Ovary (tissue), 9 donors: ENCODE data around the gene USP10. TPM values are rescaled to one million over a fixed set of nuclear protein-coding genes. Genes with fewer than 3 reads are reported as not detected.

Experiments
- DNase-seq, 5 donors: peaks; one replicate each; pipeline ENCODE4 v3.0.0-alpha.2; 2019 to 2020
- H3K27ac ChIP-seq, 2 donors: fragments of 200-600 bp; one replicate each; pipeline versions ENCODE4 v1.5.1 to v1.8.0; 2019 to 2022
- H3K27me3 ChIP-seq: fragments of 200-600 bp; one replicate; pipeline ENCODE4 v1.8.0; 2022
- H3K36me3 ChIP-seq: fragments of 200-600 bp; sonication (generic); one replicate; pipeline ENCODE4 v1.5.1; 2019
- H3K4me1 ChIP-seq: one replicate; pipeline ENCODE4 v1.8.1; 2013; ENCODE audit warnings: mild to moderate bottlenecking, moderate library complexity; ENCODE audit not compliant: insufficient read depth
- H3K4me3 ChIP-seq: fragments of 200-600 bp; sonication (generic); one replicate; pipeline ENCODE4 v1.5.1; 2017
- H3K9me3 ChIP-seq, 2 donors: fragments of 200-600 bp in 1 of 2; sonication (generic) in 1 of 2; one replicate each; pipeline versions ENCODE4 v1.5.1 to v1.8.1; 2013 to 2019; ENCODE audit warnings: mild to moderate bottlenecking in 1 of 2, moderate library complexity in 1 of 2
- CTCF ChIP-seq, 3 donors: fragments of 450-650 bp in 2 of 3; fragments of 200-600 bp in 1 of 3; IDR thresholded peaks; one replicate each; pipeline versions ENCODE4 v1.5.1 to v1.8.0; 2016 to 2022; ENCODE audit warnings: antibody characterized with exemption in 3 of 3, mild to moderate bottlenecking in 1 of 3
- EP300 ChIP-seq: sonication (generic); formaldehyde crosslinking; IDR thresholded peaks from one replicate; pipeline ENCODE4 v1.6.1; 2017; ENCODE audit warnings: antibody characterized with exemption
- POLR2A ChIP-seq: fragments of 450-650 bp; IDR thresholded peaks from one replicate; pipeline ENCODE4 v1.6.1; 2017; ENCODE audit warnings: antibody characterized with exemption, mild to moderate bottlenecking, moderate library complexity
- WGBS, 3 donors: extraction: QIAGEN DNeasy Blood & Tissue Kit in 1 of 3; methylation state at CpG; one replicate each; pipeline versions ENCODE4 v1.1.5 to v1.1.7; 2013 to 2017; 5-methylcytosine and 5-hydroxymethylcytosine counted together
- intact Hi-C, 4 donors: fragments of 100-400 bp; cut with DNase I; formaldehyde crosslinking; loops; one replicate each; pipeline versions ENCODE4 v1.11.0 to v1.15.1; 2022 to 2023
- polyA plus RNA-seq, 2 donors: library from polyadenylated mRNA; stranded (reverse); fragments of 200-250 nt in 1 of 2; fragments of 350-450 nt in 1 of 2; fragmentation: Illumina TruSeq in 1 of 2; extraction: RNeasy Lipid Tissue Mini Kit (QIAGEN cat#74804) in 1 of 2; gene quantifications; one replicate each; pipeline ENCODE4 v1.2.3, GENCODE V29; 2013 to 2014
- total RNA-seq, 7 donors: library from RNA; depleted of rRNA in 2 of 7; stranded (reverse); fragments of >200 nt in 2 of 7; fragmentation: NEBNext Ultra II Directional in 3 of 7; extraction: Animal tissue kit (Norgen Biotek cat#: 25700) in 3 of 7; gene quantifications; one replicate each; pipeline versions ENCODE4 v1.1.0 to v1.2.4, GENCODE V29; 2016 to 2023
- donor health status: DM: no; HTN: no; CAD: no; lungs with moderate emphysema.
- donor health status: DM: no; HTN: no; CAD: no.
- donor health status: Bipolar disorder and iron deficiency.
- donor health status: DM: yes; HTN: yes; CAD: no.
- donor health status: DM: no; HTN: no; CAD: no.
- donor health status: DM: yes; HTN: yes; CAD: no.

The USP10 gene
- total and polyA plus RNA-seq, 9 donors, result 24.6 to 98.8 (median 71.4) TPM

GRCh38 chr16:84823926-84824325 lies 124.1 kb downstream of the USP10 start:
- peaks cover 16% of the 10 kb centered on the region for H3K4me1 ChIP-seq
- H3K27me3 ChIP-seq, result no peaks in the 10 kb centered on the region
- no peak overlapping the region for H3K27ac ChIP-seq
- TF ChIP-seq POLR2A, result no peak
- TF ChIP-seq EP300, result no peak
- no peak for TF ChIP-seq CTCF (IDR thresholded peaks at IDR 0.05)
- intact Hi-C loops, result no loop called here
- 68 to 81% (median 77%) methylated on average over 5 of the region's 5 CpGs for WGBS, 3 donors
- no peaks in the 10 kb centered on the region for H3K36me3 ChIP-seq
- H3K9me3 ChIP-seq, result no peaks in the 10 kb centered on the region
- H3K4me3 ChIP-seq, result no peak overlapping the region
- DNase-seq, result no peak

- Histone ChIP-seq H3K27ac (peak overlapping the region; percentile 67 to 79), H3K36me3 (no peaks in the 10 kb centered on the region), H3K4me3 (no peak overlapping the region), H3K9me3 (no peaks in the 10 kb centered on the region), H3K27me3 (no peaks in the 10 kb centered on the region), H3K4me1 (peaks cover 21% of the 10 kb centered on the region)
- intact Hi-C loops, result no loop called here
- 87 to 93% (median 90%) methylated on average over 8 of the region's 8 CpGs for WGBS, 3 donors
- no peak for TF ChIP-seq EP300
- no peak for TF ChIP-seq CTCF (IDR thresholded peaks at IDR 0.05)
- DNase-seq, result peak in 1 of 5 donors; percentile 36
Measured at GRCh38 chr16:84825896-84826557, 126.2 kb downstream of the USP10 start.

- no peak for TF ChIP-seq POLR2A
- no peak for TF ChIP-seq CTCF (IDR thresholded peaks at IDR 0.05)
- TF ChIP-seq EP300, result no peak
- Histone ChIP-seq H3K27me3 (no peaks in the 10 kb centered on the region), H3K27ac (peak overlapping the region; percentile 67 to 79), H3K4me3 (no peak overlapping the region), H3K4me1 (peaks cover 17% of the 10 kb centered on the region), H3K9me3 (no peaks in the 10 kb centered on the region), H3K36me3 (no peaks in the 10 kb centered on the region)
- 25 to 29% (median 27%) methylated on average over 13 of the region's 13 CpGs for WGBS, 3 donors
- peak; percentile 79 to 86 (median 81) for DNase-seq
- intact Hi-C loops, result no loop called here
Measured at GRCh38 chr16:84826558-84826941, 126.8 kb downstream of the USP10 start.

GRCh38 chr16:84827131-84827574 lies 127.4 kb downstream of the USP10 start:
- DNase-seq, result peak in 3 of 5 donors; percentile 54 to 66 (median 62)
- Histone ChIP-seq H3K4me1 (peaks cover 18% of the 10 kb centered on the region), H3K36me3 (no peaks in the 10 kb centered on the region), H3K27ac (peak overlapping the region; percentile 67 to 79), H3K9me3 (no peaks in the 10 kb centered on the region), H3K27me3 (no peaks in the 10 kb centered on the region), H3K4me3 (no peak overlapping the region)
- intact Hi-C loops, result no loop called here
- TF ChIP-seq POLR2A (no peak), EP300 (no peak), CTCF (IDR thresholded peaks at IDR 0.05) (no peak)
- 34 to 52% (median 50%) methylated on average over 15 to 16 of the region's 16 CpGs for WGBS, 3 donors
